Endothelial cell of umbilical vein (primary cell): ENCODE data around the gene ZNRF1. TPM values are rescaled to one million over a fixed set of nuclear protein-coding genes. Genes with fewer than 3 reads are reported as not detected.

Source experiments
- BruUV-seq: library from RNA; stranded (reverse); fragments of 400-500 nt; replicated peaks from 2 replicates; lab custom pipeline; 2021; lab: Mats Ljungman, UMichigan
- CTCF ChIA-PET: fragments of 300-600, 350-600 bp; sonication (Branson Sonifier 250); formaldehyde crosslinking; loops from one replicate; lab custom pipeline; 2021; ENCODE audit warnings: antibody characterized with exemption, inconsistent platforms; lab: Charles Lee
- POLR2A ChIA-PET: fragments of 300-600, 350-600 bp; sonication (Branson Sonifier 250); formaldehyde crosslinking; loops from one replicate; lab custom pipeline; 2021; ENCODE audit warnings: antibody characterized with exemption, inconsistent platforms; lab: Charles Lee
- DNase-seq: peaks from one replicate; pipeline ENCODE4 v3.0.0-alpha.2; 2011; ENCODE audit warnings: low read depth, low spot score
- FAIRE-seq: peaks from 2 replicates; lab custom pipeline; 2011; peaks lifted over from hg19 to GRCh38; lab: Jason Lieb, UNC
- H2AFZ ChIP-seq: 2 replicates; pipeline ENCODE4 v1.6.0; 2012; ENCODE audit warnings: low read depth, low read length, control low read depth, inconsistent platforms
- H3K27ac ChIP-seq: 2 replicates; pipeline ENCODE4 v1.5.1; 2011; ENCODE audit warnings: low read depth, mild to moderate bottlenecking, control low read depth, low read length, moderate library complexity; ENCODE audit not compliant: insufficient read depth
- H3K27me3 ChIP-seq, 2 experiments: 2 replicates each; pipeline versions ENCODE4 v1.6.0 to v1.6.1; 2011; ENCODE audit warnings: low read length in 2 of 2, mixed read lengths in 1 of 2; ENCODE audit not compliant: control insufficient read depth in 2 of 2, insufficient read depth in 2 of 2
- H3K36me3 ChIP-seq, 2 experiments: 2 replicates in 1 of 2; 3 replicates in 1 of 2; pipeline ENCODE4 v1.5.1; 2011; ENCODE audit warnings: low read length in 2 of 2, mild to moderate bottlenecking in 1 of 2, moderate library complexity in 1 of 2; ENCODE audit not compliant: control insufficient read depth in 2 of 2, insufficient read depth in 2 of 2; ENCODE audit errors: extremely low read depth in 1 of 2
- H3K4me1 ChIP-seq: 3 replicates; pipeline ENCODE4 v1.5.1; 2011; ENCODE audit warnings: mild to moderate bottlenecking, low read length; ENCODE audit not compliant: control insufficient read depth, insufficient read depth; ENCODE audit errors: extremely low read depth
- H3K4me2 ChIP-seq: 2 replicates; pipeline ENCODE4 v1.6.1; 2011; ENCODE audit warnings: low read length, control low read depth, mixed read lengths; ENCODE audit not compliant: insufficient read depth
- H3K4me3 ChIP-seq, 3 experiments: fragments of 200-600 bp in 1 of 3; sonication (generic), shearing (Covaris generic) in 1 of 3; replicated peaks in 1 of 3; 2 replicates each; pipeline ENCODE4 v1.5.1; 2011 to 2016; ENCODE audit warnings: control low read depth in 3 of 3, low read length in 3 of 3, mild to moderate bottlenecking in 2 of 3, inconsistent platforms in 1 of 3, low read depth in 1 of 3, moderate library complexity in 1 of 3; ENCODE audit not compliant: insufficient read depth in 1 of 3
- H3K79me2 ChIP-seq: 2 replicates; pipeline ENCODE4 v1.6.0; 2012; ENCODE audit warnings: low read length, inconsistent platforms; ENCODE audit not compliant: control insufficient read depth, insufficient read depth
- H3K9ac ChIP-seq: replicated peaks from 2 replicates; pipeline ENCODE3; 2011; ENCODE audit warnings: low read length, control low read depth; ENCODE audit not compliant: insufficient read depth; ENCODE audit errors: extremely low read depth
- H3K9me1 ChIP-seq: replicated peaks from 3 replicates; pipeline ENCODE4 v1.6.0; 2011; ENCODE audit warnings: mild to moderate bottlenecking, low read length; ENCODE audit not compliant: control insufficient read depth, insufficient read depth; ENCODE audit errors: extremely low read depth
- H3K9me3 ChIP-seq: replicated peaks from 2 replicates; pipeline ENCODE4 v1.5.1; 2012; ENCODE audit warnings: low read length, inconsistent platforms; ENCODE audit not compliant: control insufficient read depth, insufficient read depth
- H4K20me1 ChIP-seq: replicated peaks from 2 replicates; pipeline ENCODE3; 2011; ENCODE audit warnings: mild to moderate bottlenecking, low read length; ENCODE audit not compliant: control insufficient read depth, insufficient read depth; ENCODE audit errors: extremely low read depth
- FOS ChIP-seq: IDR thresholded peaks from 2 replicates; pipeline ENCODE4 v1.6.1; 2011; ENCODE audit warnings: mild to moderate bottlenecking, low read length, moderate library complexity, borderline replicate concordance; ENCODE audit not compliant: insufficient read depth
- GATA2 ChIP-seq: IDR thresholded peaks from 2 replicates; pipeline ENCODE4 v1.7.0; 2011; ENCODE audit warnings: low read depth, mild to moderate bottlenecking, moderate library complexity, mixed read lengths, low read length; ENCODE audit not compliant: insufficient read length, insufficient read depth
- JUN ChIP-seq: IDR thresholded peaks from 2 replicates; pipeline ENCODE4 v1.6.1; 2011; ENCODE audit warnings: borderline replicate concordance, low read depth; ENCODE audit not compliant: insufficient read length, insufficient read depth
- MAX ChIP-seq: IDR thresholded peaks from 2 replicates; pipeline ENCODE4 v1.6.1; 2011; ENCODE audit not compliant: insufficient read depth, insufficient read length
- POLR2A ChIP-seq: IDR thresholded peaks from 2 replicates; pipeline ENCODE4 v1.6.1; 2012; ENCODE audit warnings: low read depth, mild to moderate bottlenecking, control low read depth, low read length
- POLR2AphosphoS5 ChIP-seq: IDR thresholded peaks from 2 replicates; pipeline ENCODE4 v1.6.1; 2012; ENCODE audit warnings: low read depth, mild to moderate bottlenecking, control low read depth, low read length, moderate library complexity; ENCODE audit not compliant: insufficient read depth
- dilution Hi-C: fragments of 300-500 bp; cut with MboI; formaldehyde crosslinking; loops from one replicate; pipeline ENCODE4 v1.15.0; 2019; ENCODE audit warnings: low sequenced_read_pairs; ENCODE audit not compliant: extremely low pct_ligation_motif_present
- intact Hi-C: fragments of 100-400 bp; cut with micrococcal nuclease; formaldehyde crosslinking; loops from one replicate; pipeline ENCODE4 v1.10.0; 2022
- polyA plus RNA-seq, 4 experiments: library from polyadenylated mRNA; depleted of rRNA in 3 of 4; stranded (reverse) in 3 of 4; unstranded in 1 of 4; fragments of >200 nt; gene quantifications; 2 replicates each; pipeline versions ENCODE4 v1.2.1 to v1.2.3, GENCODE V29; 2011 to 2012; ENCODE audit warnings: missing spikeins in 1 of 4
- total RNA-seq: library from RNA; stranded (reverse); gene quantifications from 2 replicates; pipeline ENCODE4 v1.2.3, GENCODE V29; 2021
- TF ChIP-seq, protein P1 (sequence below), 2 donors: IDR thresholded peaks; 1 replicate in 1 of 2; 2 replicates in 1 of 2; pipeline ENCODE4 v1.5.1; 2011; ENCODE audit warnings: low read length in 2 of 2, mild to moderate bottlenecking in 2 of 2, moderate library complexity in 2 of 2, control low read depth in 1 of 2, inconsistent platforms in 1 of 2, low read depth in 1 of 2; ENCODE audit not compliant: insufficient read depth in 1 of 2; ENCODE audit errors: extremely low read depth in 1 of 2

Gene ZNRF1
- total and polyA plus RNA-seq, 2 donors (not counting 3 experiments of a cell fraction or from before 2014, with no cell fraction given) = 23.7 to 34.9 TPM

DNA sequence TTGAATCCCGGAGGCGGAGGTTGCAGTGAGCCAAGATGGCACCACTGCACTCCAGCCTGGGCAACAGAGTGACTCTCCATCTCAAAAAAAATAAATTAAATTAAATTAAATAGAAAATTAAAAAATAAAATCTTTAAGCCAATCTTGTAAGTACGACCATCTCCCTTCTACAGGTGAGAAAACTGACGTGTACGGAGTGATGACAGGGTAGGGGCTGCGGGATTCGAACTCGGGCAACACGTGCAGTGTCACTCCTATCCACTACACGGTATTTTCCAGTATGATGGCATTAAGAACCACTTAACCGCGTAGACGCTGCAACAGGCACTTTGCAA, 14.7 kb upstream of the ZNRF1 start:
- DNase-seq = no peak
- dilution Hi-C loops = no loop called here

GRCh38 chr16:74984529-74985296, 14.1 kb upstream of the ZNRF1 start, which contains the start of gene WDR59:
Gene WDR59, minus strand, starts transcription at chr16:74985123. Its CDS starts 106 bp downstream, at chr16:74985017.
- ChIA-PET POLR2A (interaction anchor here (0.6 to 1.2 kb wide), 4 partner anchors 28 to 346 kb away, joined by 3 to 7 read pairs (median 4); no protein-coding TSS in a partner anchor), CTCF (interaction anchor here (1.0 to 4.6 kb wide), 6 partner anchors 14 to 481 kb away, joined by 3 to 23 read pairs (median 4); partner anchors contain the start of gene ZNRF1)
- Histone ChIP-seq H3K9me3 (no peaks in the 10 kb centered on the region), H2AFZ (peak within 1 kb of the TSS; percentile 88), H4K20me1 (no peaks in the 10 kb centered on the region), H3K4me2 (peak within 1 kb of the TSS; percentile 44), H3K27me3 (no peaks in the 10 kb centered on the region), H3K27ac (peak within 1 kb of the TSS; percentile 42), H3K4me3 (peak within 1 kb of the TSS; percentile 41 to 89 (median 73)), H3K4me1 (no peaks in the 10 kb centered on the region), H3K9me1 (no peaks in the 10 kb centered on the region), H3K36me3 (no peaks in the 10 kb centered on the region), H3K79me2 (peaks cover 14% of the 10 kb centered on the region), H3K9ac (peak within 1 kb of the TSS; percentile 77)
- BruUV-seq = no TSS peak
- intact Hi-C loops (loop anchor here (1.0 to 10.0 kb wide), 3 partner anchors 14 to 280 kb away; partner anchors contain the start of gene MLKL), dilution Hi-C loops (no loop called here)
- TF ChIP-seq MAX = peak; percentile 27
- TF ChIP-seq JUN = no peak
- peak; percentile 63 for TF ChIP-seq POLR2AphosphoS5
- no peak for TF ChIP-seq GATA2
- TF ChIP-seq FOS = peak; percentile 65
- TF ChIP-seq, protein P1, sequence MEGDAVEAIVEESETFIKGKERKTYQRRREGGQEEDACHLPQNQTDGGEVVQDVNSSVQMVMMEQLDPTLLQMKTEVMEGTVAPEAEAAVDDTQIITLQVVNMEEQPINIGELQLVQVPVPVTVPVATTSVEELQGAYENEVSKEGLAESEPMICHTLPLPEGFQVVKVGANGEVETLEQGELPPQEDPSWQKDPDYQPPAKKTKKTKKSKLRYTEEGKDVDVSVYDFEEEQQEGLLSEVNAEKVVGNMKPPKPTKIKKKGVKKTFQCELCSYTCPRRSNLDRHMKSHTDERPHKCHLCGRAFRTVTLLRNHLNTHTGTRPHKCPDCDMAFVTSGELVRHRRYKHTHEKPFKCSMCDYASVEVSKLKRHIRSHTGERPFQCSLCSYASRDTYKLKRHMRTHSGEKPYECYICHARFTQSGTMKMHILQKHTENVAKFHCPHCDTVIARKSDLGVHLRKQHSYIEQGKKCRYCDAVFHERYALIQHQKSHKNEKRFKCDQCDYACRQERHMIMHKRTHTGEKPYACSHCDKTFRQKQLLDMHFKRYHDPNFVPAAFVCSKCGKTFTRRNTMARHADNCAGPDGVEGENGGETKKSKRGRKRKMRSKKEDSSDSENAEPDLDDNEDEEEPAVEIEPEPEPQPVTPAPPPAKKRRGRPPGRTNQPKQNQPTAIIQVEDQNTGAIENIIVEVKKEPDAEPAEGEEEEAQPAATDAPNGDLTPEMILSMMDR (IDR thresholded peaks at IDR 0.05; ENCODE audit: extremely low read depth in 1 of 2, insufficient read depth in 1 of 2, low read depth in 1 of 2, low read length in 2 of 2) = no peak
- peak; percentile 84 for TF ChIP-seq POLR2A
- DNase-seq = peak; percentile 99
- FAIRE-seq = peak; percentile 96

More for the DNA sequence above, 14.7 kb upstream of the ZNRF1 start:
- no peaks in the 10 kb centered on the region for H4K20me1 ChIP-seq
- no peak for TF ChIP-seq POLR2AphosphoS5
- no peaks in the 10 kb centered on the region for H3K9me1 ChIP-seq
- ChIA-PET POLR2A (no interaction called here), CTCF (interaction anchor here (1.7 to 4.6 kb wide), 2 partner anchors 14 to 127 kb away, joined by 14 to 23 read pairs; partner anchors contain the start of gene ZNRF1)
- H3K36me3 ChIP-seq = no peaks in the 10 kb centered on the region
- peak overlapping the region; percentile 41 to 89 (median 73) for H3K4me3 ChIP-seq
- peak overlapping the region; percentile 77 for H3K9ac ChIP-seq
- peak; percentile 52 for FAIRE-seq
- BruUV-seq = no TSS peak
- H3K79me2 ChIP-seq = peaks cover 14% of the 10 kb centered on the region
- H3K27me3 ChIP-seq = no peaks in the 10 kb centered on the region
- intact Hi-C loops = loop anchor here (10.0 kb wide), 1 partner anchor 279 kb away; the partner anchor contains the start of gene MLKL
- peak overlapping the region; percentile 88 for H2AFZ ChIP-seq
- H3K9me3 ChIP-seq = no peaks in the 10 kb centered on the region
- no peaks in the 10 kb centered on the region for H3K4me1 ChIP-seq
- H3K4me2 ChIP-seq = peak overlapping the region; percentile 44
- H3K27ac ChIP-seq = no peak overlapping the region
